GM12878 (cell line): ENCODE results near the gene RAB8A. TPM values are rescaled to one million over a fixed set of nuclear protein-coding genes. Genes with fewer than 3 reads are reported as not detected.

Experiments
- ATAC-seq: fragments of 200-7000 bp; cut with Tn5 transposase; 3 replicates; pipeline ENCODE4 v1.9.1; 2020; ENCODE audit warnings: mild to moderate bottlenecking, moderate library complexity
- BruUV-seq: library from RNA; stranded (reverse); fragments of 400-500 nt; replicated peaks from 2 replicates; lab custom pipeline; 2021; lab: Mats Ljungman, UMichigan
- CTCF ChIA-PET: fragments of 300-600 bp; sonication (Branson Sonifier 250); formaldehyde crosslinking; extraction: SDS; loops from one replicate; lab custom pipeline; 2021; ENCODE audit warnings: inconsistent platforms; lab: Yijun Ruan, JAX
- POLR2A ChIA-PET: fragments of 350-600 bp; formaldehyde crosslinking; extraction: SDS; loops from one replicate; lab custom pipeline; 2021; ENCODE audit warnings: inconsistent platforms; lab: Charles Lee
- RAD21 ChIA-PET: fragments of 300-600 bp; sonication (Branson Sonifier 250); formaldehyde crosslinking; loops from one replicate; lab custom pipeline; 2023; ENCODE audit warnings: antibody characterized with exemption; ENCODE audit not compliant: unreplicated experiment; lab: Charles Lee
- SMC1A ChIA-PET: fragments of 300-600 bp; sonication (Branson Sonifier 250); formaldehyde crosslinking; loops from one replicate; lab custom pipeline; 2023; ENCODE audit not compliant: unreplicated experiment, uncharacterized antibody; lab: Charles Lee
- DNase-seq: peaks from one replicate; pipeline ENCODE4 v3.0.0-alpha.2; 2011; ENCODE audit warnings: low read depth, low spot score
- FAIRE-seq: peaks from 3 replicates; lab custom pipeline; 2011; peaks lifted over from hg19 to GRCh38; lab: Jason Lieb, UNC
- H2AFZ ChIP-seq: 2 replicates; pipeline ENCODE4 v1.6.0; 2011; ENCODE audit warnings: low read depth, low read length, control low read depth; ENCODE audit not compliant: control insufficient read depth
- H3K27ac ChIP-seq: 2 replicates; pipeline ENCODE4 v1.5.1; 2011; ENCODE audit warnings: control low read depth; ENCODE audit not compliant: control insufficient read depth, insufficient read depth
- H3K27me3 ChIP-seq, 2 experiments: replicated peaks in 1 of 2; 2 replicates each; pipeline versions ENCODE4 v1.6.0 to v1.6.1; 2011; ENCODE audit warnings: low read length in 1 of 2; ENCODE audit not compliant: control insufficient read depth in 2 of 2, insufficient read depth in 2 of 2
- H3K36me3 ChIP-seq, 2 experiments: 2 replicates each; pipeline ENCODE4 v1.5.1; 2011; ENCODE audit warnings: low read length in 1 of 2; ENCODE audit not compliant: control insufficient read depth in 2 of 2, insufficient read depth in 2 of 2
- H3K4me1 ChIP-seq: 2 replicates; pipeline ENCODE4 v1.6.1; 2011; ENCODE audit warnings: mild to moderate bottlenecking, low read length, moderate library complexity, mixed read lengths; ENCODE audit not compliant: control insufficient read depth, insufficient read depth
- H3K4me2 ChIP-seq: 2 replicates; pipeline ENCODE4 v1.6.0; 2011; ENCODE audit warnings: control low read depth; ENCODE audit not compliant: control insufficient read depth, insufficient read depth
- H3K4me3 ChIP-seq: fragments of 200-600 bp; sonication (generic); 2 replicates; pipeline ENCODE4 v1.5.1; 2016
- H3K79me2 ChIP-seq: 2 replicates; pipeline ENCODE4 v1.6.0; 2011; ENCODE audit warnings: low read length; ENCODE audit not compliant: control insufficient read depth, insufficient read depth
- H3K9ac ChIP-seq: 2 replicates; pipeline ENCODE4 v1.8.0; 2011; ENCODE audit warnings: low read length, control low read depth, mixed read lengths; ENCODE audit not compliant: control insufficient read depth, insufficient read depth
- H3K9me3 ChIP-seq: replicated peaks from 3 replicates; pipeline ENCODE4 v1.5.1; 2011; ENCODE audit warnings: mild to moderate bottlenecking, low read length; ENCODE audit not compliant: control insufficient read depth, insufficient read depth
- H4K20me1 ChIP-seq: 2 replicates; pipeline ENCODE4 v1.6.0; 2011; ENCODE audit not compliant: control insufficient read depth, insufficient read depth
- BHLHE40 ChIP-seq, 2 experiments: fragments of 450-650 bp in 1 of 2; IDR thresholded peaks; 2 replicates each; pipeline ENCODE4 v1.6.1; 2011 to 2017; ENCODE audit warnings: low read depth in 2 of 2, borderline replicate concordance in 1 of 2, improper control_type of control experiment in 1 of 2, low read length in 1 of 2, mild to moderate bottlenecking in 1 of 2
- DPF2 ChIP-seq: fragments of 450-650 bp; IDR thresholded peaks from 2 replicates; pipeline ENCODE4 v1.6.1; 2017; ENCODE audit warnings: mild to moderate bottlenecking
- ETV6 ChIP-seq, 2 experiments: fragments of 450-650 bp in 1 of 2; IDR thresholded peaks in 1 of 2; conservative IDR thresholded peaks in 1 of 2; 2 replicates each; pipeline ENCODE4 v1.6.1; 2014; ENCODE audit warnings: antibody characterized with exemption in 1 of 2, borderline replicate concordance in 1 of 2, low read depth in 1 of 2, mild to moderate bottlenecking in 1 of 2, moderate library complexity in 1 of 2
- IKZF1 ChIP-seq: fragments of 450-650 bp; conservative IDR thresholded peaks from 2 replicates; pipeline ENCODE4 v1.6.1; 2017; ENCODE audit warnings: antibody characterized with exemption, mild to moderate bottlenecking
- MEF2A ChIP-seq: IDR thresholded peaks from 2 replicates; pipeline ENCODE4 v1.6.1; 2011; ENCODE audit warnings: low read depth, mild to moderate bottlenecking, low read length, moderate library complexity; ENCODE audit not compliant: insufficient read depth
- MTA2 ChIP-seq: fragments of 450-650 bp; IDR thresholded peaks from 2 replicates; pipeline ENCODE4 v1.6.1; 2016; ENCODE audit warnings: low read depth, mild to moderate bottlenecking, moderate library complexity
- NFIC ChIP-seq: IDR thresholded peaks from 2 replicates; pipeline ENCODE4 v1.6.1; 2012; ENCODE audit warnings: low read depth, mild to moderate bottlenecking, inconsistent platforms, low read length, moderate library complexity
- NR2C1 ChIP-seq: fragments of 450-650 bp; IDR thresholded peaks from 2 replicates; pipeline ENCODE4 v1.6.1; 2017; ENCODE audit warnings: antibody characterized with exemption, mild to moderate bottlenecking, moderate library complexity
- NR2F1 ChIP-seq: fragments of 450-650 bp; conservative IDR thresholded peaks from 2 replicates; pipeline ENCODE4 v1.6.1; 2017; ENCODE audit warnings: mild to moderate bottlenecking
- PAX5 ChIP-seq: IDR thresholded peaks from 2 replicates; pipeline ENCODE4 v1.6.1; 2011; ENCODE audit warnings: low read depth, low read length, borderline replicate concordance
- PAX8 ChIP-seq: fragments of 450-650 bp; IDR thresholded peaks from 2 replicates; pipeline ENCODE4 v1.6.1; 2017; ENCODE audit warnings: mild to moderate bottlenecking, moderate library complexity
- PKNOX1 ChIP-seq: fragments of 450-650 bp; IDR thresholded peaks from 2 replicates; pipeline ENCODE4 v1.6.1; 2016; ENCODE audit warnings: mild to moderate bottlenecking
- POU2F2 ChIP-seq: IDR thresholded peaks from 3 replicates; pipeline ENCODE4 v1.6.1; 2011; ENCODE audit warnings: low read depth, mild to moderate bottlenecking, low read length, borderline replicate concordance
- SPI1 ChIP-seq: IDR thresholded peaks from 2 replicates; pipeline ENCODE4 v1.6.1; 2011; ENCODE audit warnings: low read depth, mild to moderate bottlenecking, low read length, moderate library complexity, borderline replicate concordance; ENCODE audit not compliant: insufficient read depth
- TBL1XR1 ChIP-seq: IDR thresholded peaks from 2 replicates; pipeline ENCODE4 v1.6.1; 2012; ENCODE audit warnings: low read depth, low read length, improper control_type of control experiment
- TCF3 ChIP-seq: IDR thresholded peaks from 2 replicates; pipeline ENCODE4 v1.6.1; 2012; ENCODE audit warnings: low read depth, mild to moderate bottlenecking, low read length, borderline replicate concordance; ENCODE audit not compliant: insufficient read depth
- ZBED1 ChIP-seq: IDR thresholded peaks from 2 replicates; pipeline ENCODE4 v1.6.1; 2016; ENCODE audit warnings: borderline replicate concordance
- ZBTB4 ChIP-seq: fragments of 450-650 bp; formaldehyde crosslinking; IDR thresholded peaks from 2 replicates; pipeline ENCODE4 v1.4.0; 2022; ENCODE audit warnings: mild to moderate bottlenecking, moderate library complexity
- ZNF384 ChIP-seq: IDR thresholded peaks from 2 replicates; pipeline ENCODE4 v1.6.1; 2012; ENCODE audit warnings: low read depth, mild to moderate bottlenecking, low read length, improper control_type of control experiment, borderline replicate concordance
- WGBS: methylation state at CpG from one replicate; pipeline ENCODE4 v1.1.6; 2016; ENCODE audit warnings: low lambda C conversion rate; ENCODE audit not compliant: insufficient replicate concordance, insufficient coverage; ENCODE audit errors: missing lambda C conversion rate; 5-methylcytosine and 5-hydroxymethylcytosine counted together
- in situ Hi-C: fragments of 300-500 bp; cut with MboI; formaldehyde crosslinking; loops from 9 replicates; pipeline ENCODE4 v1.14.3; 2018; ENCODE audit warnings: mixed read lengths
- intact Hi-C: fragments of 100-400 bp; cut with micrococcal nuclease; formaldehyde crosslinking; loops from one replicate; pipeline ENCODE4 v1.14.2; 2022; ENCODE audit not compliant: unreplicated experiment
- polyA plus RNA-seq, 11 experiments: library from polyadenylated mRNA; depleted of rRNA in 4 of 11; unstranded in 6 of 11; stranded (reverse) in 5 of 11; fragments of >200 nt; fragmentation: Nextera tagmentation in 4 of 11; fragmentation: Illumina TruSeq in 1 of 11; extraction: Ambion mirVana in 4 of 11; extraction: Trizol in 1 of 11; gene quantifications; 1 replicate in 1 of 11; 2 replicates in 10 of 11; pipeline versions ENCODE4 v1.2.1 to v1.2.3, GENCODE V29; 2011 to 2016; ENCODE audit warnings: inconsistent platforms in 2 of 11, missing spikeins in 2 of 11, low read depth in 1 of 11
- total RNA-seq, 4 experiments: library from RNA; depleted of rRNA in 3 of 4; stranded (reverse); fragments of >200 nt in 3 of 4; fragmentation: Illumina TruSeq in 1 of 4; extraction: Trizol in 1 of 4; gene quantifications; 2 replicates each; pipeline versions ENCODE4 v1.2.1 to v1.2.3, GENCODE V29; 2013 to 2021

RAB8A gene
- total and polyA plus RNA-seq, 10 of the 15 experiments (the other 5 are each of a cell fraction or from before 2014, with no cell fraction given): 23.9 to 314 (median 185) TPM

- no peak for TF ChIP-seq BHLHE40 (IDR thresholded peaks at IDR 0.05; ENCODE audit: borderline replicate concordance in 1 of 2, low read depth in 2 of 2, low read length in 1 of 2)
- TF ChIP-seq PAX8: no peak
Measured at GRCh38 chr19:16133818-16134217, 22.1 kb downstream of the RAB8A start (continued).

- Histone ChIP-seq H3K9ac (no peak overlapping the region), H3K9me3 (no peaks in the 10 kb centered on the region; the same call in 2 of the 3 replicates), H3K79me2 (no peaks in the 10 kb centered on the region; the same call in 1 of the 2 replicates), H4K20me1 (no peaks in the 10 kb centered on the region), H3K4me3 (no peak overlapping the region), H3K4me2 (0 out of 2 replicates have a peak overlapping the region, but pooled peaks have one; percentile 21), H3K27me3 (no peaks in the 10 kb centered on the region), H3K27ac (peak overlapping the region; percentile 29), H2AFZ (no peak overlapping the region), H3K4me1 (peaks cover 37% of the 10 kb centered on the region), H3K36me3 (peaks cover 20 to 28% of the 10 kb centered on the region in 2 experiments)
- POLR2A ChIA-PET: interaction anchor here (1.4 to 5.4 kb wide), 4 partner anchors 10 to 21 kb away, joined by 3 to 32 read pairs (median 16); partner anchors contain the start of gene HSH2D
- SMC1A ChIA-PET: interaction anchor here (0.6 to 3.3 kb wide), 7 partner anchors 10 to 93 kb away, joined by 3 to 12 read pairs (median 5); partner anchors contain the start of gene HSH2D
- ATAC-seq (peak; percentile 80), FAIRE-seq (no peak), DNase-seq (peak; percentile 72)
- CTCF ChIA-PET: interaction anchor here (0.7 to 3.8 kb wide), 4 partner anchors 9 to 17 kb away, joined by 3 to 14 read pairs (median 6); partner anchors contain the start of gene HSH2D
- in situ Hi-C loops: no loop called here
- intact Hi-C loops: no loop called here
- BruUV-seq: no TSS peak
- RAD21 ChIA-PET: interaction anchor here (0.6 to 1.2 kb wide), 3 partner anchors 10 to 361 kb away, joined by 3 read pairs; partner anchors contain the start of gene CALR3
- WGBS: 0% methylated on average over 7 of the region's 7 CpGs
- TF ChIP-seq NFIC: peak; percentile 71; the same call in 1 of the 2 replicates
- TF ChIP-seq MTA2: peak; percentile 47
- TF ChIP-seq PKNOX1: peak; percentile 56; the same call in 1 of the 2 replicates
- TF ChIP-seq ETV6 (conservative IDR thresholded peaks at IDR 0.05 in 1 of 2, IDR thresholded peaks at IDR 0.05 in 1 of 2; ENCODE audit: borderline replicate concordance in 1 of 2, low read depth in 1 of 2): peak in 1 of 2 experiments; percentile 80; a peak in 2 of 4 replicates
- peak; percentile 53; the same call in 1 of the 3 replicates for TF ChIP-seq POU2F2
- TF ChIP-seq TCF3: peak; percentile 50; the same call in 1 of the 2 replicates
- peak; percentile 89 for TF ChIP-seq NR2F1
- peak; percentile 37; the same call in 1 of the 2 replicates for TF ChIP-seq MEF2A
- no peak for TF ChIP-seq TBL1XR1
- peak; percentile 89 for TF ChIP-seq IKZF1
- no peak for TF ChIP-seq ZBTB4 (CRISPR knock-in tag)
- TF ChIP-seq PAX5: peak; percentile 79
- no peak for TF ChIP-seq ZNF384
- TF ChIP-seq DPF2: peak; percentile 72; the same call in 1 of the 2 replicates
- peak; percentile 88 for TF ChIP-seq SPI1
- no peak for TF ChIP-seq NR2C1
- peak; percentile 60; the same call in 1 of the 2 replicates for TF ChIP-seq ZBED1
Measured at GRCh38 chr19:16134510-16134909, 22.8 kb downstream of the RAB8A start.
